Hematopoietic multipotent progenitor cell treated with erythropoietin and hydrocortisone succinate and interleukin-3 and kit ligand, for 8 days (in vitro differentiated cells): ENCODE data around the gene CA5A.
"Not testable (repeated sequence)": the region's sequence is repeated elsewhere in the genome, so short reads cannot be mapped to it uniquely, and the experiment has no call there.

Experiments used
- DNase-seq: peaks from one replicate; pipeline ENCODE4 v3.0.0-alpha.2; 2015

CA5A gene

DNA sequence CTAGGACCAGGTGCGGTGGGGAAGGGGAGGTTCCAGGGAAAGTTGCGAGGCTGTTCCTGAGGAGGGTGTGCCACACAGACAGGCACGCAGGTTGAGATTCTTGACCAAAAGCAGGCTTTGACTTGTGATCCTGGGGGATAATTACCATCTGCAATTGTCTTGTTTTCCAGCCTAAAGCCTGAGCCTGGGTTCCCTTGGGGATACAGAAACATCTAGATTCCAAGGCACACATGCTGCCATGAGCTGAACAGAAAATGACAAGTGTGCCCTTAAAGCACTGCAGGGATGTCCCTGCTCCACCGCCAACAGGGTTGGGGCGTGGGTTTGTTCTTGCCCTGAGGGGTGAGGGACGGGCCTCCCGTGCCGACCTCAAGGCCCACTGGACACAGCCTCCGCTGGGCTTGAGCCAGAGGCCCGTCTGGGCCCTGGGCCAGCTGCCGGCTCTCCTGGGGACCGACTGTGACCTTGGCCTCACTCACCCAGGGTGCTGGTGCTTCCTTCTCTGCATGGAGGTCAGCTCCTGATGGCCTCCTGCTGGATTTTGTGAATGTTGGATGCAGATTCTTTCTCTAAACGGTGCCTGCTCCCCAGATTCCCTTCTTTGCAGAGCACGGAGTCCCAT, 14.0 kb downstream of the CA5A start:
- DNase-seq = no peak

DNA sequence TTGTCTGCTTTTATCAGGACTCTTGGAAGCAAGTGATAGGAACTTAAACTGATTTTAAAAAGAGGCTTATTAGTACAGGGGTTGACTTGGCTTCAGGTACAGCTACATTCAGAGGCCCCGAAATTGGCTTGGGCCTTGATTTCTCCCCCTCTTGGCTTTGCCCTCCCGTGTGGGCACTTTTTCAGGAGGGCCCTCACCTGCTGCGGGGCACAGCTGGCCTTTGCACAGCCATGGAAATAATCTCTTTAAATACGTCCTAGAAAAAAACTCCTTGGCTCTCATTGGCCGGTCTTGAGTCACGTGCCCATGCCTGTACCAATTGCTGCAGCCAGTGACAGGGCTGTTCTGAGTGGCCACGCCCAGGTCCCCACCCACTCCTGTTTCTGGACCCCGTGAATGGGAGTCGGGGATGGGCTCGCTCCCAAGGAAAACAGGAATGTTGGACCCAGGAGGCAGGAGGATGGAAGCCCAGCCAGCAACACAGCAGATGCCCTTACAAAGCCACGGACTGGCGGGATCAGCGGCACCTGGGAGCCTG, 15.0 kb downstream of the CA5A start:
- DNase-seq = no peak

DNA sequence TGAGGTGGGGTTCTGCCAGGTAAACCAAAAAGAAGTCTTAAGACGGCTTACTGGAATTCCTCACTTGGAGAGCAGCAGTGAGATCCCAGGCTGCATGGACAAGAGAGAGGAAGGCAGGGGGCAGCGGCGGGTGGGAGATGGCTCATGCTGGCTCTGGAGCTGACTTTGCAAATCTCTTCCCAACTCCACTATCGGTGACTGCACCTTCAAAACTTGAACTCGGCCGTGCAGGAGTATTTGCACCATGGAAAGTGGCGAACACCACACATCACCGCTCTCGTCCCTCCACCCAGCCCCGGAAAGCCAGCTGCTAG, 16.7 kb downstream of the CA5A start:
- no peak for DNase-seq

DNA sequence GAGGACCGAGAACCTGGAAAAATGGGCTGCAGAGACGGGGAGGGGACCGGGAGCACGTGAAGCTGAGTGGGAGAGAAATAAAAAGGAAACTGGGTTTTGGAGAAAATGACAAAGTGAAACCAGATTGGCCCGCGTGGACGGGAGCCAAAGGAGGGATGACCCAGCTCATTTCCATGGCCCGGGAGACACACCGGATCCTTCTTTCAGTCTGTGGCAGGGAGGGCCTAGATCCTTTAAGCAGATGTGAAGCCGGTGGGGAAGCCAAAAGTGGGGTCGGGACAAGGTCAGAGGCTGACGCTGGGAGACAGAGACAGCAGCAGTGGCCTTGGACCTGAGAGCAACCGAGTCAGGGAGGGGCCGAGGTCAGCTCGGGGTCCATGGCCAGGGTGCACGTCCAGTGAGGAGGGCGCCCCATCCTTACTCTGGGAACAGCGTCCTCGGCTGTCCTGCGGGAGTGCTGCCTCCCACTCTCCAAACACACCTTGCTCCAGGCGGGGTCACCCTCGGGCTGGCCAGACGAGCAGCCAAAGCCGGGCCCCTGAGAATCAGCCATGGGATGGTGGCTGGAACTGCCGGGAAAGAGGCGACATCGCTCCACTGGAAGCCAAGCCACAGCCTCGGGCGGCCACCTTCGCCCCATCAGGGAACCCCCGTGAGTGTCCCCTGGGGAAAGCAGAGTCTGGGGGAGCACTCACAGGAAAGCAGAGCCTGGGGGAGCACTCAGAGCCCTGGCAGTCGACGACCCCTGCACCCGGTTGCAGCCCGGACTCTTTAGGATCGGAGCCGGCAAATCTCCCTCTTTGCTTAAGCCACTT, 17.3 kb downstream of the CA5A start:
- DNase-seq = no peak

DNA sequence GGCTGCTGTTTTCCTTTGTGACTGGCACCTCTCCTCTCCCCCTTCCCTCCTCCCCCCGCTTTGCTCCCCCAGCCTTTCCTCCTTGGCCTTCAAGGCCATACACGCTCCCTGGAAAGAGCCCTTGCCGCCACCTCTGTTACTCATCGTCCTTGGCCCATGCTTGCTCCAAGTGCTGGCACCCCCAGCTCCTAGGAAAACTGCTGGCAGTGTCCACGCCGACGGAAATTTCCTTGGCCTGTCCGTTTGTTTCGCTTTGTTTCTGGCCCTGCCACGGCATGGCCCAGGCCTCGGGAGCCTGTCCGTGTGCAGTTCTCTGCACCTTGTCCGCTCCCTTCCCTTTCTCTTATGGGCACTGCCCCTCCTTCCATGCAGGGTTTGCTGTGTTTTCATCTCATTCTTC, 18.0 kb downstream of the CA5A start:
- DNase-seq = no peak

DNA sequence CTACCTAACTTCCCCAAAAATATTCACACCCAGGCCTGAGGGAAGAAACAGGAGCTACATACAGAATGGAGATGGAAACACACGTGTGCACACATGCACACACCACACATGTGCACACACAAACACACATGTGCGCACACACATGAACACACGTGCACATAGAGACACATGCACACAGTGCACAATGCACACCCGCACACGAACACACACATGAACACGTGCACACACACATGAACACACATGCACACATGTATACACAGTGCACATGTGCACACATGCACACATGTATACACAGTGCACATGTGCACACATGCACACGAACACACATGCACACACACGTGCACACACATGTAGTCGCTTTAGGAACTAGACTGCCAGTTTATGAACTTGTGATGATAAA, 18.8 kb downstream of the CA5A start:
- DNase-seq = no peak

DNA sequence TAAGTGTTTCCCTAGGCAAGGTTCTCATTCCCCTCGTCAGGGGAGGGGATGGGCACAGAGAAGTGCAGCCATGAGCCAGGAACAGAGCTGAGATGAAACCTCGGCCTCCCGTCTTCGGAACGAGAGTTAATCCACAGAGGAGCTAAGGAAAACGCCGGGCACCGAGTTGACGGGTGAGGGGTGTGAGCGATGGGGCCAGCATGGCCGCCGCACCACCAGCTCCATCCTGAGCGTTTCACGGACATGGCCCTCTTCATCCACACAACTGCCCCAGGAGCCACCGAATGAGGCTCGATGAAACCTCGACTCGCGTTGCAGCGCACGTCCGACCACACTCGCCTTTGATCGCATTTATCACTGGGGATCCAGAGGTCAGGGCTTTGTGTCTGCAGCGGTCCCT, 21.5 kb downstream of the CA5A start:
- DNase-seq = no peak

DNA sequence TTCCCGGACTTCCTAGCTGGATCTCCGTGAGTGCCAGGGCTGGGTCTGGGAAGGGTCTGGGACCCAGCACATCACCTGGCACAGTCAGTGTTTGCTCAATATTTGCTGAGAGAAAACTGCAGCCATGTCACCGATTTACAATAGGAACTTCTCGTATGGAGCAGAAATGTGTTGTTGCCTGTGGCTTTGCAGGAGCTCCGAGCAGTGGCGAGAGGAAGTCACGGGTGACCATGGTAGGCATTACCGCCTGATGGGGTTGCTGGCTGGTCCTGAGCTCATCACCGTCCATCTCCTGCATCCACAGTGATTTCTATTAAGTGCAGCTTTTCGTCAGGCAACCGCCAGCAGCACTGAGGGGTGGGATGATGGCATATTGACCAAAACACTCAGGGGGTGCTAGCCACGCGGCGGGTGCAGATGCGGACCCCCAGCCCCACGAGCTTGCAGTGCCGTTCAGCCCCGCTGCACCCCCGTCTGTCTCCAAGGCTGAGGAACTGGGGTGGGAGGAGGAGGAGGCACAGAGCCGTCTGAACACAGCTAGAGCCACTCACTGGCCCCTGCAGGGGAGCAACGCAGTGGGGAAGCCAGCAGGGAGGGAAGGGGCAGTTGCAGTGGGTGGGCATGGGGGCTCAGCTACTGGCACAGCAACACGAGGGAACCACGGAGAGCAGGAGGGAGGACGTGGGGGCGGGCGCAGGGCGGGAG, 22.2 kb downstream of the CA5A start:
- not testable (repeated sequence) for DNase-seq

DNA sequence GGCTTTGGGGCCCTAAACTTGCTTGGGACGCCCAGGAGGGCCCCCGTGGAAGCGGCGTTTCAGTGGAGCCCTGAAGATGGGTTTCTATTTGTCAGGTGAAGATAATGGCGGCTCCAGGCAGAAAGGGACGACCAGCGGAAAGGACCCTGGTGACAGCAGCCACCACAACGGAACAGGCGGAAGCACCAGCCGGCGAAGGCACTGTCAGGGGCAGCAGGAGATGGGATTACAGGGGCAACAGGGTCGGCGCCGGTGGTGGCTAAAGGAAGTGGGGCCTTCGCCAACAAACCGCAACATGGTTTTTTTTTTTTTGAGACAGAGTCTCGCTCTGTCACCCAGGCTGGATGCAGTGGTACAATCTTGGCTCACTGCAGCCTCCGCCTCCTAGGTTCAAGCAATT, 23.6 kb downstream of the CA5A start:
- not testable (repeated sequence) for DNase-seq

DNA sequence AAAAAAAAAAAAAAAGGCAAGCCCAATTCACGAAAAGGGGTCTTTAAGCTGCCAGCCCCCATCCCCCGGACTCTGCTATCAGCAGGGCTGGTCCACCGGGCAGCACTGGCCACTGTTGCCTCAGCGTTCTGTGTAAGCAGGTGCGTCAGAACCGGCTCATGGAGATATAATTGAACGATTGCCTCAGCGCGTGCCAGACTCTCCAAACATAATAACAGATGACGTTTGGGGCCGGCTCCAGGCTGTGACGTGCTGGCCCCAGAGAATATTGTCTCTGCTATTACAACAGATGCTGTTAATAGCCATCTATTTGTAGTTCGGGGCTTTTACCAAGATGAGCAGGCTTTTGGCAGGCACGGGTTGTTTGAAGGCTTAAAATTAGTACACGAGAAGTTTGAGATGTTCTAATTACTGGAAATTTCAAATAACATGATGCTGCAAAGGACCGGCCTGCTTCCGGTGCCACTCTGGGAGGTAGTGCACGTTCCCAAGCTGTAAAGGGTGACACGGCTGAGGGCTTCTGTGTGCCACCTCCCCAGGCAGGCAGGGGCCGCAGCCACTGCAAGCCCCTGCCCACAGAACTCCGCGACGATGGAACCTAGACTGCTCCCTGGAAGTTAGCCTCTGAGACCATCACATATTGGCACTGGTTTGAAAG, 25.1 kb downstream of the CA5A start:
- DNase-seq = not testable (repeated sequence)

DNA sequence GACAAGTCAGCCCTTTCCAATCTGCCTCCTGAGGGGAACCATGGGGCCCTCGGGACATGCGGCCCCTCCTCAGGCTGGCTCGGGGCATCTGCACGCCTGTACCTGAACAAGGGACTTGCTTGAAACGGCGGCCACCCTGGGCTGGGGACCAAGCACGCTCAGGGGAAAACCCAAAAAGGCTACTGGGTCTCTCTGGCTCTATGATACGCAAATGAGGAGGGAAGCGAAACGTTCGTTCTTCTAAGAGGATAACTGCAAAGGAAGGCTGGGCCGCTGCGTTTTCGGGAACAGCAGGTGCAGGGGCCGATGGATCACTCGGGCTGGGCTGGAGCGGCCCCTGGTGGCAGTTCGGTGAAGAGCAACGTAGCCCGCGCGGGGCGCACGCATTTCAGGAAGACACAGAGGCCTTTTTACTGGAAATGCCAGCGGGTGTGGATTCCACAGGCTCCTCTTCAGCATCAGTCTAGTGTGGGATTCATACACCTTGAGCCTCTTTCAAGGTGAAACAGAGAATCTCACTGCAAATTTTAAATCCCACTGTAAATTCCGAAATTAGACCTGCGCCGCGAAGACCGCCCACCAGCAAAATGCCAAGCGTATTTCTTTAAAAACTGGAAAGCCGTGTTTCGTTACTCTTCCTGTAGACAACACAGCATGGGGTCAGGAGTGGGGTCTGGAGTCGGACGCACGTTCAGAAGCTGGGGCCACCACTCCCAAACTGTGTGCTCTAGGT, 27.0 kb downstream of the CA5A start:
- peak; percentile 63 for DNase-seq

DNA sequence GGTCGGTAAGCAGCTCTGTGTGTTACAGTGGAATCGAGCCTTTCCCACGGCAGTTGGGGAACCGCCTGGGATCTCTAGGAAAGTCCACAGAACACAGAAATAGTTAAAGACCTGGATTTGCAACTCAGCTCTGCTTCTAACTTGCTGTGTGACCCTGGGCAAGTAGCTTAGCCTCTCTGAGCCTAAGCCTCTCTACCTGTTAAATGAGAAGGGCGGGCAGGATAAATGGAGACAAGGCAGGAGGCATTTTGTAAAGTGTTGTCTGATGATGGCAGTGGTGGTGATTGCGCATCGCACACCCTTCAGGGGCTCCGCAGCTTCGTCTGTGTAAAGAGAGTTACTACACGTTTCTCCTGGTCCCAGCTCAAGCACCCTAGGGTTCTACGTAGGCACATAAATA, 28.2 kb downstream of the CA5A start:
- not testable (repeated sequence) for DNase-seq

DNA sequence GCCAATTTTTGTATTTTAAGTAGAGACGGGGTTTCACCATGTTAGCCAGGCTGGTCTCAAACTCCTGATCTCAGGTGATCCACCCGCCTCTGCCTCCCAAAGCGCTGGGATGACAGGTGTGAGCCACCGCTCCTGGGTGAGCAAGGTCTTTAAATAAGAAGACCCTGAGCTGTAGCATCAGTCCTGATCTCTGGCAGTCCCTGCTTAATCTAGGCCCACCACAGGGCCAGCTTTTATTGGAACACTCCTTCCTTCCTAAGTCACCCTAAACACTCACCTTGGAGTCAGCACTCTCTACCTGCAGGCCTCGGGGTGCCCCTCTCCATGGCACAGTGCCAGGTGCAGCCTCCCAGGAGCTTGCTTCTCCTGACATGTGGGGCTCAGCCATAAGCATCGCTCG, 30.8 kb downstream of the CA5A start:
- DNase-seq = not testable (repeated sequence)

DNA sequence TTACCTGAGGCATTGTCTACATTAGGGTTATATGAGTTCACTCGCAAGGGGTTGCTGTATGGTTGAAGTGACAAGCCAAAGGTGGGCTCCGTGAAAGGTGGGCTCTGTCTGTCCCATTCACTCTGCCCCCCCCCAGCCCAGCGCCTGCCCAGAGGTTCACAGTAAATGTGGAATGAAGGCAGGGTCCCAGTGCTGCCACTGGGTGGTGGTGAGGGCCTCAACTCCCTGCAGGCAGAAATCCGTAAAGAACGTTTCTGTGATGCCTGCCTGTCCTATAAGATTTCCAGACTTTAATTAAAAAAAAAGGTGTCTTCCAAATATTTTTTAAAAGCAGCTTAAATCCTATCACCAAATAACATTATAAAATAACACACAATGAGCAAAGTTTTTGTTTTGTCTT, 31.4 kb downstream of the CA5A start:
- not testable (repeated sequence) for DNase-seq

DNA sequence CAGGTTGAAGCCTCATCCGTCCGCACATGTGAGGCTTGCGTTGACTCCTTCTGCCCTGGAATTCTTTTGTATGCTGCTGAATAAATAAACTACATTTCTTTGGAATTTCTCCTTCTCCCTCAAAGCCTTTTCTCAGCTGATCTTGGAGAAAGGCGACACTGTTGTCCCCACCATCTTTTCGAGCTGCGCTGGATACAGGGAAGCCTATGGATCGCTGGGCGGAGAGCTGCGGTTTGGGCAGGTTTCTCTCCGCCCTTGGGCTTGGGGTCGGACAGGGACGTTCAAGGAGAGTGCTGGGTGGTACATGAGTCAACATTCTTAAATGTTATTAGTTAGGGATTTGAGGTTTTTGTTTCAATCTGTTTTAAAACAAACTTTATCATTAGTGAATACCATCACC, 35.8 kb downstream of the CA5A start:
- DNase-seq = not testable (repeated sequence)

DNA sequence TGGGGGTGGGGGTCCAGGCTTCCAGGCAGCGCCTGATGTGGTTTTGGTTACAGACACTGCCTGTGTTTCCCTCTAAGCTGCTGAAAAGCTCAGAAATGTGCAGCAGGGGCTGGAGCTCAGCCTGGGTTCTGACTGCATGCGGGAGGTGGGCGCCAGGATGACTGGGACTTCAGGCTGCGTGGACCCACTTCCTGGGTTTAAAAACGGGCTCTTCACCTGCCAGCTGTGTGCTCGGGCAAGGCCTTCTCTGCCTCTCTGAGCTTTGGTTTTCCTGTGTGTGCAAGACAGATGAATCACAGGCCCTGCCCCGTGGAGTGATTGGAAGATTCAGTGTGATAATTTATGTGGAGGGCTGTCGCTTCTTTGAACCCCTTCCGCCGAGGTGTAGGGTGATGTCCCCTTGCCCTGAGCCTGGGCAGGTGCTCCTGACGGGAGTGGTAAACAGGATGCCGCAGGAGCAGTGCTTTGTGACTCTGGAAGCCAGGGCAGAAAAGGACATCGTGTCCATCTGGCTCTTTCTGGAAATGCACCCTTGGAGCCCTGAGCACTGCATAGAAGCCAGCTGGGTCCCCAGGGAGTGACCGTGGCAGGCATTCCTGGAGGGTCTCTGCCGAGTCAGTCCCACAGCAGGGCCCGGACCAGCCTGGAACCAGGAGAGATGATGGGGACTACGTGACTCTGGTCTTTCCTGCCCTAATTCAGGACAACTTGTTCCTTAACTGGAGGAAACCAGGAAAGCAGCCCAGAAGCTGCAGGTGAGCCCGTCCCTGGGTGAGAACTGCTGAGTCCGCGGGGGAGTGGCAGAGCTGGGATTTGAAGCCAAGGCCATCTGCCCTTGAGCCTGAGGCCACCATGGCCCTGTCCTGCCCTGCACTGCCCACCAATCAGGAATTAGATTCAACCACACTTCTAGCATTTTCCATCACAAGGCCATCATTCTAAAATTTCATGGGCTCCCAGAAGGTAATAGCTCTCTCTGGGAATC, 38.5 kb downstream of the CA5A start:
- no peak for DNase-seq

DNA sequence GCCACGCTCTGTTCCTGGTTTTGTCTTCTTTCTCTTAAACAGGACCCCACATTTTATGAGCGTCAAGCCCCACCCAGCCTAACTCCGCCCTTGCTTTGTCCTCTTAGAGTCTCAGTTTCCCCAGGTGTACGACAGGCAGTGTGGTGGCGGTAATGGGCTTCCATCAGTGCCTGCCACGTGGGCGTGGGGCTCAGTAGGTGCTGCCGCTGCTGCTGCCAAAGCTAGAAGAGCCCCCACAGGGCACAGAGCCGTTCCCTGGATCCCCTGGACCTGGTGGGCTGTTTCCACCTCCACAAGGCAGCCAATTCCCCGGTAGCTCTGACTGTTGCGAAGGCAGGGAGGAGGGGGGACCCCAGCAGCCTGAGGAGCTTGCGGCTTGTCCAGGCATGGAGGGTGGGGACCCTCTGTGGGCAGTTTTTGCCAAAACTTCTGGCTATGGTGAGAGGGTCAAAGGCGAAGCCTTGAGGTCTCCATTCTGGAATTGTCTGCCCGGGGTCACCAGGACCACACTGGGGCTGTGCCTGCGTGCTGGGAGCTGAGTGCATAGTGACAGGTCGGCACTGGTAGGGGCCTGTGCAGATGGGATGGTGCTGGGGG, 39.3 kb downstream of the CA5A start:
- DNase-seq = not testable (repeated sequence)

DNA sequence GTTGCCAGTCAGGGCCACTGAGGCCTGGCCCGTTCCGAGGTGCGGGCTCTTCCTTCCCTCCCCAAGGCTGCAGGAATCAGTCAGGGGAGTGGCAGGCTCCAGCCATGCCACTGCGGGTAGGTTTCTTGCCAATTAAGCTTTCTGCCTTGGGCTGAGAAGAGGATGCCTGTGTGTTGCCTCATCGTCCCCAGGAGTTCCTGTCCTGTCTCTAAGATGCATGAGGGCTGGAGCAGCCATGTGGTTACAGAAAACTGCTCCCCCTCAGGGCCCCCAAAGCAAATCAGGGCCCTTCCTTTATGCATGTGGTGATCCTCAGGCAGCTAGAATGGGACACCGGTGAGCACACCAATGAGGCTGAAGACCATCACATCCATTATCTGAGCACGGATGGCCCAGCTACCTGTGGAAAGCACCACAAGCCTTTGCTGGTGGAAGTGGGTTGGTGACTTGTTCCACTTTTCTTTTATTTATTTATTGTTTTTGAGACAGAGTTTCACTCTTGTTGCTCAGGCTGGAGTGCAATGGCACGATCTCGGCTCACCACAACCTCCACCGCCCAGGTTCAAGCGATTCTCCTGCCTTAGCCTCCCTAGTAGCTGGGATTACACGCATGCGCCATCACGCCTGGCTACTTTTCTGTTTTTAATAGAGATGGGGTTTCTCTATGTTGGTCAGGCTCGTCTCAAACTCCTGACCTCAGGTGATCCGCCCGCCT, 40.0 kb downstream of the CA5A start:
- DNase-seq = not testable (repeated sequence)

DNA sequence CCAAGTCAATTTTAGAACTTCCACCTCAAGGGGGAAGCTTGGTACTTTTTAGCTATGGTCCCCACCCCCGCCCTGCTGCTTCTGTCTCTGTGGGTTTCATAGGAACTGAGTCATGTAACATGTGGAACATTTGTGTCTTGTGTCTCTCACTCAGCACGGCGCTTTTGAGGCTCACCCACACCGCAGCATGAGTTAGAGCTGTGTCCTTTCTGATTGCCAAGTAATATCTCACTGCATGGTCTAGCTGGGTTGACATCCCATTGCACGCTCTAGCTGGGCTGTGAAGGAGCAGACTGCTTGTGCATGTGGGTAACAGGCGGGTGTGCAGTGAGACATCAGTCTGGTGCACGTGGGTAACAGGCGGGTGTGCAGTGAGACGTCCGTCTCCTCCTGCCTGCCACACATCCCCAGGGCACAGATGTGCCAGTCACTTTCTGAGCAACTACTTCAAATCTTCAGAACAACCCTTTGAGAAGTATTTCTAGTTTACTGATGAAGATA, 40.6 kb downstream of the CA5A start:
- DNase-seq = peak; percentile 43

DNA sequence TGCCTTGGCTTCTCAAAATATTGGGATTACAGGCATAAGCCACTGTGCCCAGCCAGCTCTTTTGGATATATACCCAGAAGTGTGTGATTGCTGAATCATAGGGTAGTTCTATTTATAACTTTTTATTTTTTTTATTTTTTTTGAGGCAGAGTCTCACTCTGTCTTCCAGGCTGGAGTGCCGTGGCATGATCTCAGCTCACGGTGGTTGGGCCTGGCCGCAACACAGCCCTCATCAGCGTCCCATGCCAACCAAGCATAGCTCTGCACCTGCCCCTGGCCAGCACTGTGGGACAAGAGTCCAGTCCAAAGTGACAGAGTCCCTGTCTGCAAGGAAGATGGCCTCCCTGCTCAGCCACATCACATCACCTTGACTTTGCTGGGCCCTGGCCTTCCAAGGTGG, 42.3 kb downstream of the CA5A start:
- DNase-seq = not testable (repeated sequence)
